ENCODE data around the gene VIPR1. TPM values are rescaled to one million over a fixed set of nuclear protein-coding genes. Genes with fewer than 3 reads are reported as not detected.

Gene VIPR1
- total and polyA plus RNA-seq, 5 donors = 4.9 to 12.8 (median 10.2) TPM

GRCh38 chr3:42525212-42525611 lies 22.8 kb downstream of the VIPR1 start:
- WGBS = 83% methylated on average over 4 of the region's 4 CpGs
- no peak for ATAC-seq

GRCh38 chr3:42525736-42526345 lies 23.4 kb downstream of the VIPR1 start:
- Histone ChIP-seq H3K4me3 (ENCODE audit: low read length) (no peak overlapping the region), H3K9me3 (ENCODE audit: control insufficient read depth, low read length) (no peaks in the 10 kb centered on the region), H3K4me1 (ENCODE audit: control insufficient read depth, insufficient read depth, low read length) (no peaks in the 10 kb centered on the region), H3K27me3 (ENCODE audit: control insufficient read depth, insufficient read depth) (no peaks in the 10 kb centered on the region), H3K27ac (ENCODE audit: low read length) (no peak overlapping the region)
- intact Hi-C loops (cut with DNase I) = no loop called here
- DNase-seq (peak in 1 of 3 donors; percentile 32), ATAC-seq (no peak)
- 92% methylated on average over 13 of the region's 13 CpGs for WGBS

More at GRCh38 chr3:42525212-42525611, 22.8 kb downstream of the VIPR1 start:
- no peak overlapping the region for H3K4me3 ChIP-seq (ENCODE audit: low read length)
- no peaks in the 10 kb centered on the region for H3K27me3 ChIP-seq (ENCODE audit: control insufficient read depth, insufficient read depth)
- intact Hi-C loops (cut with DNase I) = no loop called here
- no peak overlapping the region for H3K27ac ChIP-seq (ENCODE audit: low read length)
- DNase-seq = peak in 1 of 3 donors; percentile 42
- H3K9me3 ChIP-seq (ENCODE audit: control insufficient read depth, low read length) = no peaks in the 10 kb centered on the region
- H3K4me1 ChIP-seq (ENCODE audit: control insufficient read depth, insufficient read depth, low read length) = no peaks in the 10 kb centered on the region

GRCh38 chr3:42526616-42527367 lies 24.3 kb downstream of the VIPR1 start:
- intact Hi-C loops (cut with DNase I) = no loop called here
- Histone ChIP-seq H3K27me3 (ENCODE audit: control insufficient read depth, insufficient read depth) (no peaks in the 10 kb centered on the region), H3K4me1 (ENCODE audit: control insufficient read depth, insufficient read depth, low read length) (no peaks in the 10 kb centered on the region), H3K9me3 (ENCODE audit: control insufficient read depth, low read length) (no peaks in the 10 kb centered on the region), H3K4me3 (ENCODE audit: low read length) (no peak overlapping the region), H3K27ac (ENCODE audit: low read length) (no peak overlapping the region)
- ATAC-seq (no peak), DNase-seq (peak in 1 of 3 donors; percentile 50)
- WGBS = 74% methylated on average over 15 of the region's 15 CpGs

GRCh38 chr3:42527368-42527917 lies 25.0 kb downstream of the VIPR1 start:
- no peaks in the 10 kb centered on the region for H3K9me3 ChIP-seq (ENCODE audit: control insufficient read depth, low read length)
- no peak overlapping the region for H3K4me3 ChIP-seq (ENCODE audit: low read length)
- ATAC-seq (no peak), DNase-seq (peak in 1 of 3 donors; percentile 40)
- intact Hi-C loops (cut with DNase I) = no loop called here
- 92% methylated on average over 11 of the region's 11 CpGs for WGBS
- H3K4me1 ChIP-seq (ENCODE audit: control insufficient read depth, insufficient read depth, low read length) = no peaks in the 10 kb centered on the region
- no peak overlapping the region for H3K27ac ChIP-seq (ENCODE audit: low read length)
- H3K27me3 ChIP-seq (ENCODE audit: control insufficient read depth, insufficient read depth) = no peaks in the 10 kb centered on the region

GRCh38 chr3:42529468-42529867 lies 27.0 kb downstream of the VIPR1 start:
- Histone ChIP-seq H3K4me3 (ENCODE audit: low read length) (no peak overlapping the region), H3K27me3 (ENCODE audit: control insufficient read depth, insufficient read depth) (no peaks in the 10 kb centered on the region), H3K9me3 (ENCODE audit: control insufficient read depth, low read length) (no peaks in the 10 kb centered on the region), H3K27ac (ENCODE audit: low read length) (no peak overlapping the region), H3K4me1 (ENCODE audit: control insufficient read depth, insufficient read depth, low read length) (no peaks in the 10 kb centered on the region)
- ATAC-seq (peak; percentile 52 to 53), DNase-seq (no peak)
- intact Hi-C loops (cut with DNase I) = no loop called here
- 68% methylated on average over 2 of the region's 2 CpGs for WGBS

GRCh38 chr3:42530073-42530472 lies 27.6 kb downstream of the VIPR1 start:
- intact Hi-C loops (cut with DNase I) = no loop called here
- Histone ChIP-seq H3K4me3 (ENCODE audit: low read length) (no peak overlapping the region), H3K27ac (ENCODE audit: low read length) (no peak overlapping the region), H3K27me3 (ENCODE audit: control insufficient read depth, insufficient read depth) (no peaks in the 10 kb centered on the region), H3K4me1 (ENCODE audit: control insufficient read depth, insufficient read depth, low read length) (no peaks in the 10 kb centered on the region), H3K9me3 (ENCODE audit: control insufficient read depth, low read length) (no peaks in the 10 kb centered on the region)
- DNase-seq = no peak
- no peak for ATAC-seq

GRCh38 chr3:42531470-42531869 lies 29.0 kb downstream of the VIPR1 start:
- no peaks in the 10 kb centered on the region for H3K27me3 ChIP-seq (ENCODE audit: control insufficient read depth, insufficient read depth)
- no peaks in the 10 kb centered on the region for H3K4me1 ChIP-seq (ENCODE audit: control insufficient read depth, insufficient read depth, low read length)
- H3K9me3 ChIP-seq (ENCODE audit: control insufficient read depth, low read length) = no peaks in the 10 kb centered on the region
- no peak overlapping the region for H3K4me3 ChIP-seq (ENCODE audit: low read length)
- DNase-seq (no peak), ATAC-seq (no peak)
- no peak overlapping the region for H3K27ac ChIP-seq (ENCODE audit: low read length)
- intact Hi-C loops (cut with DNase I) = no loop called here
- 94% methylated on average over 6 of the region's 6 CpGs for WGBS

- WGBS = 96% methylated on average over 4 of the region's 4 CpGs
- Histone ChIP-seq H3K4me1 (ENCODE audit: control insufficient read depth, insufficient read depth, low read length) (no peaks in the 10 kb centered on the region), H3K4me3 (ENCODE audit: low read length) (no peak overlapping the region), H3K27me3 (ENCODE audit: control insufficient read depth, insufficient read depth) (no peaks in the 10 kb centered on the region), H3K27ac (ENCODE audit: low read length) (no peak overlapping the region), H3K9me3 (ENCODE audit: control insufficient read depth, low read length) (no peaks in the 10 kb centered on the region)
- no peak for ATAC-seq
- no peak for DNase-seq
- intact Hi-C loops (cut with DNase I) = no loop called here
Observed at GRCh38 chr3:42532229-42532628, 29.8 kb downstream of the VIPR1 start.

GRCh38 chr3:42533161-42533897 lies 30.9 kb downstream of the VIPR1 start:
- H3K27me3 ChIP-seq (ENCODE audit: control insufficient read depth, insufficient read depth) = no peaks in the 10 kb centered on the region
- WGBS = 60% methylated on average over 7 of the region's 7 CpGs
- intact Hi-C loops (cut with DNase I) = no loop called here
- DNase-seq = no peak
- ATAC-seq = no peak
- H3K4me1 ChIP-seq (ENCODE audit: control insufficient read depth, insufficient read depth, low read length) = no peaks in the 10 kb centered on the region
- no peaks in the 10 kb centered on the region for H3K9me3 ChIP-seq (ENCODE audit: control insufficient read depth, low read length)
- no peak overlapping the region for H3K27ac ChIP-seq (ENCODE audit: low read length)
- H3K4me3 ChIP-seq (ENCODE audit: low read length) = no peak overlapping the region

GRCh38 chr3:42535981-42536784 lies 33.7 kb downstream of the VIPR1 start:
- H3K4me1 ChIP-seq (ENCODE audit: control insufficient read depth, insufficient read depth, low read length) = no peaks in the 10 kb centered on the region
- intact Hi-C loops (cut with DNase I) = loop anchor here in 3 of 4 donors (5.0 kb wide), 1 partner anchor 34 kb away; the partner anchor contains the start of gene VIPR1 (in 3 of the 3)
- peak in 1 of 3 donors; percentile 68 for DNase-seq
- ATAC-seq = no peak
- no peaks in the 10 kb centered on the region for H3K9me3 ChIP-seq (ENCODE audit: control insufficient read depth, low read length)
- H3K27me3 ChIP-seq (ENCODE audit: control insufficient read depth, insufficient read depth) = no peaks in the 10 kb centered on the region
- H3K27ac ChIP-seq (ENCODE audit: low read length) = no peak overlapping the region
- no peak overlapping the region for H3K4me3 ChIP-seq (ENCODE audit: low read length)
- 84% methylated on average over 35 of the region's 35 CpGs for WGBS
